HCT116 (cell line): Measurements from ENCODE around the gene KCNMB2. TPM values are rescaled to one million over a fixed set of nuclear protein-coding genes. Genes with fewer than 3 reads are reported as not detected.

Source experiments
- ATAC-seq: fragments of 200-7000 bp; cut with Tn5 transposase; 2 replicates; pipeline ENCODE4 v1.9.1; 2020; ENCODE audit warnings: mild to moderate bottlenecking, moderate library complexity
- BruUV-seq: library from RNA; stranded (reverse); fragments of 400-500 nt; replicated peaks from 2 replicates; lab custom pipeline; 2021; lab: Mats Ljungman, UMichigan
- CTCF ChIA-PET: fragments of 300-600 bp; sonication (Branson Sonifier 250); formaldehyde crosslinking; loops from one replicate; lab custom pipeline; 2021; ENCODE audit warnings: antibody characterized with exemption; lab: Charles Lee
- POLR2A ChIA-PET: fragments of 300-600, 350-600 bp; sonication (Branson Sonifier 250); formaldehyde crosslinking; loops from one replicate; lab custom pipeline; 2021; ENCODE audit warnings: antibody characterized with exemption; lab: Charles Lee
- RAD21 ChIA-PET, 2 experiments: fragments of 300-600 bp; sonication (Branson Sonifier 250); formaldehyde crosslinking; loops; one replicate each; lab custom pipeline; 2023; ENCODE audit warnings: low total read pairs in 2 of 2; ENCODE audit not compliant: uncharacterized antibody in 2 of 2, unreplicated experiment in 2 of 2, low non-redundant PET in 1 of 2; lab: Charles Lee
- DNase-seq: peaks from one replicate; pipeline ENCODE4 v3.0.0-alpha.2; 2010; ENCODE audit warnings: low read depth, low spot score
- H2AFZ ChIP-seq: fragments of 200-600 bp; shearing (Covaris generic), sonication (generic); 2 replicates; pipeline ENCODE4 v1.6.1; 2017; ENCODE audit warnings: low read depth, mixed run types, mixed read lengths, antibody characterized with exemption, low read length; ENCODE audit not compliant: poor library complexity, severe bottlenecking
- H3K27ac ChIP-seq: 2 replicates; pipeline ENCODE4 v1.5.1; 2012; ENCODE audit warnings: low read depth, low read length
- H3K27me3 ChIP-seq: fragments of 200-600 bp; sonication (generic); 2 replicates; pipeline ENCODE4 v1.6.1; 2016; ENCODE audit warnings: mixed run types, low read length, mixed read lengths; ENCODE audit not compliant: insufficient read depth
- H3K36me3 ChIP-seq, 2 experiments: fragments of 200-500 bp in 1 of 2; fragments of 200-600 bp in 1 of 2; sonication (Bioruptor generic) in 1 of 2; sonication (generic) in 1 of 2; 2 replicates each; pipeline versions ENCODE4 v1.5.1 to v1.6.1; 2014 to 2016; ENCODE audit warnings: low read length in 2 of 2, inconsistent platforms in 1 of 2, mixed read lengths in 1 of 2, mixed run types in 1 of 2; ENCODE audit not compliant: insufficient read depth in 2 of 2, control insufficient read depth in 1 of 2
- H3K4me1 ChIP-seq, 2 experiments: fragments of 200-600 bp in 1 of 2; sonication (generic) in 1 of 2; 2 replicates each; pipeline versions ENCODE4 v1.5.1 to v1.6.1; 2012 to 2017; ENCODE audit warnings: low read length in 2 of 2, inconsistent platforms in 1 of 2, mild to moderate bottlenecking in 1 of 2, mixed read lengths in 1 of 2, mixed run types in 1 of 2, moderate library complexity in 1 of 2; ENCODE audit not compliant: insufficient read depth in 2 of 2, control insufficient read depth in 1 of 2
- H3K4me2 ChIP-seq: fragments of 200-600 bp; sonication (generic); 2 replicates; pipeline ENCODE4 v1.6.1; 2017; ENCODE audit warnings: mixed run types, low read length, mixed read lengths
- H3K4me3 ChIP-seq, 2 experiments: fragments of 200-600 bp in 1 of 2; sonication (generic) in 1 of 2; replicated peaks in 1 of 2; 2 replicates each; pipeline ENCODE4 v1.5.1; 2011 to 2016; ENCODE audit warnings: low read length in 2 of 2, control low read depth in 1 of 2, low read depth in 1 of 2, mild to moderate bottlenecking in 1 of 2, mixed read lengths in 1 of 2, mixed run types in 1 of 2
- H3K79me2 ChIP-seq: fragments of 200-600 bp; sonication (generic); 2 replicates; pipeline ENCODE4 v1.6.1; 2017; ENCODE audit warnings: mild to moderate bottlenecking, mixed run types, low read length, moderate library complexity, mixed read lengths; ENCODE audit not compliant: insufficient read depth
- H3K9ac ChIP-seq: fragments of 200-600 bp; sonication (generic); 2 replicates; pipeline ENCODE4 v1.6.1; 2016; ENCODE audit warnings: low read length, mixed read lengths
- H3K9me2 ChIP-seq: fragments of 200-600 bp; sonication (generic), shearing (Covaris generic); 2 replicates; pipeline ENCODE4 v1.6.1; 2017; ENCODE audit warnings: mixed run types, mild to moderate bottlenecking, moderate library complexity; ENCODE audit not compliant: insufficient read depth
- H3K9me3 ChIP-seq, 2 experiments: fragments of 200-500 bp in 1 of 2; fragments of 200-600 bp in 1 of 2; sonication (Bioruptor generic) in 1 of 2; sonication (generic) in 1 of 2; 2 replicates each; pipeline ENCODE4 v1.6.1; 2014 to 2017; ENCODE audit warnings: low read length in 2 of 2, mixed read lengths in 2 of 2, inconsistent platforms in 1 of 2, low read depth in 1 of 2, mild to moderate bottlenecking in 1 of 2, mixed run types in 1 of 2, moderate library complexity in 1 of 2; ENCODE audit not compliant: control insufficient read depth in 1 of 2, insufficient read depth in 1 of 2
- H4K20me1 ChIP-seq: fragments of 200-600 bp; sonication (generic), shearing (Covaris generic); 2 replicates; pipeline ENCODE4 v1.6.1; 2017; ENCODE audit warnings: mixed run types, mild to moderate bottlenecking, moderate library complexity; ENCODE audit not compliant: insufficient read depth
- CEBPB ChIP-seq: IDR thresholded peaks from 2 replicates; pipeline ENCODE4 v1.6.1; 2012; ENCODE audit warnings: low read depth
- CTCF ChIP-seq, 3 experiments: fragments of 200-600 bp in 1 of 3; sonication (generic) in 1 of 3; IDR thresholded peaks in 2 of 3; conservative IDR thresholded peaks in 1 of 3; 2 replicates each; pipeline ENCODE4 v1.5.1; 2012 to 2017; ENCODE audit warnings: low read depth in 2 of 3, low read length in 2 of 3, antibody characterized with exemption in 1 of 3, borderline replicate concordance in 1 of 3, control low read depth in 1 of 3, mild to moderate bottlenecking in 1 of 3, mixed read lengths in 1 of 3, mixed run types in 1 of 3, moderate library complexity in 1 of 3; ENCODE audit not compliant: insufficient read depth in 1 of 3
- EGR1 ChIP-seq: IDR thresholded peaks from 2 replicates; pipeline ENCODE4 v1.6.1; 2012; ENCODE audit warnings: low read depth
- ELF1 ChIP-seq: IDR thresholded peaks from 2 replicates; pipeline ENCODE4 v1.6.1; 2012; ENCODE audit warnings: low read depth, borderline replicate concordance
- EZH2 ChIP-seq: fragments of 200-600 bp; sonication (generic); IDR thresholded peaks from 2 replicates; pipeline ENCODE4 v1.6.1; 2017; ENCODE audit warnings: antibody characterized with exemption, mixed run types
- EZH2phosphoT487 ChIP-seq: fragments of 200-600 bp; IDR thresholded peaks from 2 replicates; pipeline ENCODE4 v1.6.1; 2018; ENCODE audit warnings: antibody characterized with exemption, borderline replicate concordance
- JUND ChIP-seq: IDR thresholded peaks from 2 replicates; pipeline ENCODE4 v1.6.1; 2012
- POLR2A ChIP-seq: IDR thresholded peaks from 2 replicates; pipeline ENCODE4 v1.7.0; 2011; ENCODE audit warnings: borderline replicate concordance; ENCODE audit not compliant: insufficient read depth, insufficient read length; ENCODE audit errors: extremely low read depth
- POLR2AphosphoS5 ChIP-seq: IDR thresholded peaks from 2 replicates; pipeline ENCODE4 v1.6.1; 2011; ENCODE audit warnings: mild to moderate bottlenecking, low read depth, low read length, moderate library complexity
- RAD21 ChIP-seq: IDR thresholded peaks from 2 replicates; pipeline ENCODE4 v1.6.1; 2012; ENCODE audit warnings: low read depth, mild to moderate bottlenecking
- REST ChIP-seq: IDR thresholded peaks from 2 replicates; pipeline ENCODE4 v1.6.1; 2012; ENCODE audit warnings: low read depth
- SIN3A ChIP-seq: IDR thresholded peaks from 2 replicates; pipeline ENCODE4 v1.6.1; 2012; ENCODE audit warnings: low read depth
- SP1 ChIP-seq: IDR thresholded peaks from 2 replicates; pipeline ENCODE4 v1.6.1; 2012; ENCODE audit warnings: low read depth
- TCF7L2 ChIP-seq: IDR thresholded peaks from 2 replicates; pipeline ENCODE4 v1.7.0; 2011; ENCODE audit warnings: borderline replicate concordance, inconsistent platforms; ENCODE audit not compliant: insufficient read depth, insufficient read length; ENCODE audit errors: extremely low read depth
- YY1 ChIP-seq: IDR thresholded peaks from 2 replicates; pipeline ENCODE4 v1.6.1; 2011; ENCODE audit warnings: low read length, low read depth, moderate library complexity, mild to moderate bottlenecking; ENCODE audit not compliant: insufficient replicate concordance; ENCODE audit errors: extremely low read depth
- ZFX ChIP-seq: fragments of 450-650 bp; IDR thresholded peaks from 2 replicates; pipeline ENCODE4 v1.6.1; 2017
- ZNF274 ChIP-seq: fragments of 200-500 bp; sonication (Bioruptor generic); IDR thresholded peaks from 2 replicates; pipeline ENCODE4 v1.6.1; 2014; ENCODE audit warnings: mild to moderate bottlenecking, low read depth, low read length, inconsistent platforms
- intact Hi-C: fragments of 100-400 bp; cut with micrococcal nuclease; formaldehyde crosslinking; loops from 2 replicates; pipeline ENCODE4 v1.10.0; 2022
- total RNA-seq: library from RNA; stranded (reverse); gene quantifications from one replicate; pipeline ENCODE4 v1.2.1, GENCODE V29; 2021; ENCODE audit not compliant: unreplicated experiment
- TF ChIP-seq, protein P1 (sequence below): IDR thresholded peaks from 2 replicates; pipeline ENCODE4 v1.6.1; 2012
- TF ChIP-seq, protein P2 (sequence below): IDR thresholded peaks from 2 replicates; pipeline ENCODE4 v1.6.1; 2012
- TF ChIP-seq, protein P3 (sequence below): IDR thresholded peaks from 2 replicates; pipeline ENCODE4 v1.6.1; 2011; ENCODE audit warnings: mild to moderate bottlenecking, low read length, moderate library complexity; ENCODE audit not compliant: insufficient replicate concordance; ENCODE audit errors: extremely low read depth

Gene KCNMB2
- total RNA-seq, 1 experiment from 2014 or later: not detected

DNA sequence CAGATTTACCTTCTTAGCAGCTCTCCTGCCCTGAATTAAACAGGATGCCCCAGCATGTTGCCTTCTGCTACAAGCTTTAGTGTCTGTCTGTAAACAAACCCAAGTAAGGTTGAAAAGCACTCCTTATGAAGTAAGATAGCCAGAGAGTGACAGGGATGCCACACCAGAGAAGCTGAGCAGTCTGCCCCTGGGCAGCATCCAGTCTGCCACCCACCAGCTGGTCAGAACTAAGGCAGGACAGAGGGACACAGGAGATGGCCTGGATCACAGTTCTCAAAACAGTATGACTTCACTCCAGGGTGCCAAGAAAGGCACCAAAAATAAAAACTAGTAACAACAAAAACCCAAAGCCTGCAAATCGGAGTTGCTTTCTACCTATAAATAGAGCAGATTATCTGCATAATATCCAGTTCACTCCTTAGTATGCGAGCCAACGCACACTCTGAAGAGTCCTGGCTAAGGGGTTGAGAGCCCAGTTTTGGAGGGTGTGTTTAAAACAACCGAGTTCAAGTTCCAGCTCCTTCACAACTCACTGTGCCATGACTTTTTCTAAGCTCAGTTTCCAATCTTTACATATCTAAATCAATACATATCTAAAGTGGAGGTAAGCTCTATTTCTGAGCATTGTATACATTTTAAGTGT lies 198.9 kb downstream of the KCNMB2 start:
- no peaks in the 10 kb centered on the region for H4K20me1 ChIP-seq
- no peak for ATAC-seq
- no TSS peak for BruUV-seq
- H3K4me3 ChIP-seq: no peak overlapping the region
- H3K36me3 ChIP-seq: no peaks in the 10 kb centered on the region
- no peak overlapping the region for H3K27ac ChIP-seq
- no peak overlapping the region for H2AFZ ChIP-seq
- H3K4me2 ChIP-seq: no peak overlapping the region
- ChIA-PET CTCF (no interaction called here), RAD21 (no interaction called here)
- intact Hi-C loops: no loop called here
- no peak for TF ChIP-seq CTCF (IDR thresholded peaks at IDR 0.05 in 2 of 3, conservative IDR thresholded peaks at IDR 0.05 in 1 of 3; ENCODE audit: borderline replicate concordance in 1 of 3, insufficient read depth in 1 of 3, low read depth in 2 of 3, low read length in 2 of 3)
- no peak for TF ChIP-seq POLR2A
- TF ChIP-seq ZFX: no peak
- no peak for TF ChIP-seq ZNF274
- TF ChIP-seq REST: no peak
- TF ChIP-seq SP1: no peak
- TF ChIP-seq, protein P1, sequence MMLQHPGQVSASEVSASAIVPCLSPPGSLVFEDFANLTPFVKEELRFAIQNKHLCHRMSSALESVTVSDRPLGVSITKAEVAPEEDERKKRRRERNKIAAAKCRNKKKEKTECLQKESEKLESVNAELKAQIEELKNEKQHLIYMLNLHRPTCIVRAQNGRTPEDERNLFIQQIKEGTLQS: no peak
- no peak for TF ChIP-seq CEBPB
- TF ChIP-seq POLR2AphosphoS5: no peak
- TF ChIP-seq TCF7L2: no peak
- TF ChIP-seq ELF1: no peak
- TF ChIP-seq SIN3A: no peak
- TF ChIP-seq, protein P2, sequence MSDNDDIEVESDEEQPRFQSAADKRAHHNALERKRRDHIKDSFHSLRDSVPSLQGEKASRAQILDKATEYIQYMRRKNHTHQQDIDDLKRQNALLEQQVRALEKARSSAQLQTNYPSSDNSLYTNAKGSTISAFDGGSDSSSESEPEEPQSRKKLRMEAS: no peak
- no peak for TF ChIP-seq RAD21
- TF ChIP-seq EZH2phosphoT487: no peak
- TF ChIP-seq JUND: no peak
- TF ChIP-seq YY1: no peak
- TF ChIP-seq EGR1: no peak
- TF ChIP-seq EZH2: no peak
- TF ChIP-seq, protein P3, sequence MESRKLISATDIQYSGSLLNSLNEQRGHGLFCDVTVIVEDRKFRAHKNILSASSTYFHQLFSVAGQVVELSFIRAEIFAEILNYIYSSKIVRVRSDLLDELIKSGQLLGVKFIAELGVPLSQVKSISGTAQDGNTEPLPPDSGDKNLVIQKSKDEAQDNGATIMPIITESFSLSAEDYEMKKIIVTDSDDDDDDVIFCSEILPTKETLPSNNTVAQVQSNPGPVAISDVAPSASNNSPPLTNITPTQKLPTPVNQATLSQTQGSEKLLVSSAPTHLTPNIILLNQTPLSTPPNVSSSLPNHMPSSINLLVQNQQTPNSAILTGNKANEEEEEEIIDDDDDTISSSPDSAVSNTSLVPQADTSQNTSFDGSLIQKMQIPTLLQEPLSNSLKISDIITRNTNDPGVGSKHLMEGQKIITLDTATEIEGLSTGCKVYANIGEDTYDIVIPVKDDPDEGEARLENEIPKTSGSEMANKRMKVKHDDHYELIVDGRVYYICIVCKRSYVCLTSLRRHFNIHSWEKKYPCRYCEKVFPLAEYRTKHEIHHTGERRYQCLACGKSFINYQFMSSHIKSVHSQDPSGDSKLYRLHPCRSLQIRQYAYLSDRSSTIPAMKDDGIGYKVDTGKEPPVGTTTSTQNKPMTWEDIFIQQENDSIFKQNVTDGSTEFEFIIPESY: no peak
- TF ChIP-seq, all 23 proteins: peak for 0
- Histone ChIP-seq H3K9me2 (no peaks in the 10 kb centered on the region), H3K79me2 (no peaks in the 10 kb centered on the region), H3K9me3 (no peaks in the 10 kb centered on the region), H3K4me1 (no peaks in the 10 kb centered on the region), H3K9ac (no peak overlapping the region), H3K27me3 (no peaks in the 10 kb centered on the region)
- DNase-seq: no peak
- POLR2A ChIA-PET: no interaction called here
